ENCODE results near the gene SEC61A1.

DNA sequence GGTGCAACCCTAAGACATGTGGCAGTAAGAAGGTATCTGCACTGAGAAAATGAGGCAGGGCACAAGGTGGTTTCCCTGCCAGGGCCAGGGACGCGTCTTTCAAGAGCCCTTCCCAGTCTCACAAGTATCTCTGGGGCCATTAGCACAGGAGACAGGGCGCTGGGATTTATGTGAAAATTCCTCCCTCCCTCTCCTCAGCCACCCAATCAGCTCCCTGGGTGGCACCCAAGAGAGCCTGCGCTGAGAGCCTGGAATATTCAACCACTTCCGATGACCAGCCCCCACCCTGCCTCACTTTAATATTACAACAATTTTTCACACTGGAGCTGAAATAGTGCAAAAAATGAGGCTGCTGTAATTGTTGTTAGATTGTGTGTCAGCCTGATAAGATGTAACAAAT, 26.1 kb downstream of the SEC61A1 start:
- TF ChIP-seq ZNF133 (tag by site-specific recombination; IDR thresholded peaks at IDR 0.05): no peak
- no peak for TF ChIP-seq ZBTB7A (tag by site-specific recombination; IDR thresholded peaks at IDR 0.05; ENCODE audit: low read depth)
- no peak for TF ChIP-seq ZNF292 (tag by site-specific recombination; IDR thresholded peaks at IDR 0.05; ENCODE audit: borderline replicate concordance, low read depth)
- TF ChIP-seq, protein P1, sequence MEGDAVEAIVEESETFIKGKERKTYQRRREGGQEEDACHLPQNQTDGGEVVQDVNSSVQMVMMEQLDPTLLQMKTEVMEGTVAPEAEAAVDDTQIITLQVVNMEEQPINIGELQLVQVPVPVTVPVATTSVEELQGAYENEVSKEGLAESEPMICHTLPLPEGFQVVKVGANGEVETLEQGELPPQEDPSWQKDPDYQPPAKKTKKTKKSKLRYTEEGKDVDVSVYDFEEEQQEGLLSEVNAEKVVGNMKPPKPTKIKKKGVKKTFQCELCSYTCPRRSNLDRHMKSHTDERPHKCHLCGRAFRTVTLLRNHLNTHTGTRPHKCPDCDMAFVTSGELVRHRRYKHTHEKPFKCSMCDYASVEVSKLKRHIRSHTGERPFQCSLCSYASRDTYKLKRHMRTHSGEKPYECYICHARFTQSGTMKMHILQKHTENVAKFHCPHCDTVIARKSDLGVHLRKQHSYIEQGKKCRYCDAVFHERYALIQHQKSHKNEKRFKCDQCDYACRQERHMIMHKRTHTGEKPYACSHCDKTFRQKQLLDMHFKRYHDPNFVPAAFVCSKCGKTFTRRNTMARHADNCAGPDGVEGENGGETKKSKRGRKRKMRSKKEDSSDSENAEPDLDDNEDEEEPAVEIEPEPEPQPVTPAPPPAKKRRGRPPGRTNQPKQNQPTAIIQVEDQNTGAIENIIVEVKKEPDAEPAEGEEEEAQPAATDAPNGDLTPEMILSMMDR (tag by site-specific recombination; IDR thresholded peaks at IDR 0.05): no peak
- TF ChIP-seq, protein P2, sequence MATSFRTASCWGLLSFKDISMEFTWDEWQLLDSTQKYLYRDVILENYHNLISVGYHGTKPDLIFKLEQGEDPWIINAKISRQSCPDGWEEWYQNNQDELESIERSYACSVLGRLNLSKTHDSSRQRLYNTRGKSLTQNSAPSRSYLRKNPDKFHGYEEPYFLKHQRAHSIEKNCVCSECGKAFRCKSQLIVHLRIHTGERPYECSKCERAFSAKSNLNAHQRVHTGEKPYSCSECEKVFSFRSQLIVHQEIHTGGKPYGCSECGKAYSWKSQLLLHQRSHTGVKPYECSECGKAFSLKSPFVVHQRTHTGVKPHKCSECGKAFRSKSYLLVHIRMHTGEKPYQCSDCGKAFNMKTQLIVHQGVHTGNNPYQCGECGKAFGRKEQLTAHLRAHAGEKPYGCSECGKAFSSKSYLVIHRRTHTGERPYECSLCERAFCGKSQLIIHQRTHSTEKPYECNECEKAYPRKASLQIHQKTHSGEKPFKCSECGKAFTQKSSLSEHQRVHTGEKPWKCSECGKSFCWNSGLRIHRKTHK (tag by site-specific recombination; IDR thresholded peaks at IDR 0.05): no peak
- TF ChIP-seq, protein P3, sequence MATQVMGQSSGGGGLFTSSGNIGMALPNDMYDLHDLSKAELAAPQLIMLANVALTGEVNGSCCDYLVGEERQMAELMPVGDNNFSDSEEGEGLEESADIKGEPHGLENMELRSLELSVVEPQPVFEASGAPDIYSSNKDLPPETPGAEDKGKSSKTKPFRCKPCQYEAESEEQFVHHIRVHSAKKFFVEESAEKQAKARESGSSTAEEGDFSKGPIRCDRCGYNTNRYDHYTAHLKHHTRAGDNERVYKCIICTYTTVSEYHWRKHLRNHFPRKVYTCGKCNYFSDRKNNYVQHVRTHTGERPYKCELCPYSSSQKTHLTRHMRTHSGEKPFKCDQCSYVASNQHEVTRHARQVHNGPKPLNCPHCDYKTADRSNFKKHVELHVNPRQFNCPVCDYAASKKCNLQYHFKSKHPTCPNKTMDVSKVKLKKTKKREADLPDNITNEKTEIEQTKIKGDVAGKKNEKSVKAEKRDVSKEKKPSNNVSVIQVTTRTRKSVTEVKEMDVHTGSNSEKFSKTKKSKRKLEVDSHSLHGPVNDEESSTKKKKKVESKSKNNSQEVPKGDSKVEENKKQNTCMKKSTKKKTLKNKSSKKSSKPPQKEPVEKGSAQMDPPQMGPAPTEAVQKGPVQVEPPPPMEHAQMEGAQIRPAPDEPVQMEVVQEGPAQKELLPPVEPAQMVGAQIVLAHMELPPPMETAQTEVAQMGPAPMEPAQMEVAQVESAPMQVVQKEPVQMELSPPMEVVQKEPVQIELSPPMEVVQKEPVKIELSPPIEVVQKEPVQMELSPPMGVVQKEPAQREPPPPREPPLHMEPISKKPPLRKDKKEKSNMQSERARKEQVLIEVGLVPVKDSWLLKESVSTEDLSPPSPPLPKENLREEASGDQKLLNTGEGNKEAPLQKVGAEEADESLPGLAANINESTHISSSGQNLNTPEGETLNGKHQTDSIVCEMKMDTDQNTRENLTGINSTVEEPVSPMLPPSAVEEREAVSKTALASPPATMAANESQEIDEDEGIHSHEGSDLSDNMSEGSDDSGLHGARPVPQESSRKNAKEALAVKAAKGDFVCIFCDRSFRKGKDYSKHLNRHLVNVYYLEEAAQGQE (tag by site-specific recombination; IDR thresholded peaks at IDR 0.05): no peak
